ENCODE results near the gene CD200R1L.

- no peak for TF ChIP-seq CTCF (IDR thresholded peaks at IDR 0.05 in 4 of 5, conservative IDR thresholded peaks at IDR 0.05 in 1 of 5)
- no peak for TF ChIP-seq POLR2A (IDR thresholded peaks at IDR 0.05)
These were observed 78.9 kb downstream of the CD200R1L start for GRCh38 chr3:112767777-112768176.
